Stimulated activated CD4-positive, alpha-beta T cell treated with anti-CD3 and anti-CD28 coated beads, Interleukin-12 subunit alpha, Interleukin-12 subunit beta, amount 100 ng/mL, for 48 hours (primary cell): ENCODE results near the gene SYT3.

ENCODE experiments used
- DNase-seq, 3 donors: peaks; one replicate each; pipeline ENCODE4 v3.0.0-alpha.2; 2020; ENCODE audit warnings: low read depth in 2 of 3, low spot score in 1 of 3

The SYT3 gene, protein sequence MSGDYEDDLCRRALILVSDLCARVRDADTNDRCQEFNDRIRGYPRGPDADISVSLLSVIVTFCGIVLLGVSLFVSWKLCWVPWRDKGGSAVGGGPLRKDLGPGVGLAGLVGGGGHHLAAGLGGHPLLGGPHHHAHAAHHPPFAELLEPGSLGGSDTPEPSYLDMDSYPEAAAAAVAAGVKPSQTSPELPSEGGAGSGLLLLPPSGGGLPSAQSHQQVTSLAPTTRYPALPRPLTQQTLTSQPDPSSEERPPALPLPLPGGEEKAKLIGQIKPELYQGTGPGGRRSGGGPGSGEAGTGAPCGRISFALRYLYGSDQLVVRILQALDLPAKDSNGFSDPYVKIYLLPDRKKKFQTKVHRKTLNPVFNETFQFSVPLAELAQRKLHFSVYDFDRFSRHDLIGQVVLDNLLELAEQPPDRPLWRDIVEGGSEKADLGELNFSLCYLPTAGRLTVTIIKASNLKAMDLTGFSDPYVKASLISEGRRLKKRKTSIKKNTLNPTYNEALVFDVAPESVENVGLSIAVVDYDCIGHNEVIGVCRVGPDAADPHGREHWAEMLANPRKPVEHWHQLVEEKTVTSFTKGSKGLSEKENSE

DNA sequence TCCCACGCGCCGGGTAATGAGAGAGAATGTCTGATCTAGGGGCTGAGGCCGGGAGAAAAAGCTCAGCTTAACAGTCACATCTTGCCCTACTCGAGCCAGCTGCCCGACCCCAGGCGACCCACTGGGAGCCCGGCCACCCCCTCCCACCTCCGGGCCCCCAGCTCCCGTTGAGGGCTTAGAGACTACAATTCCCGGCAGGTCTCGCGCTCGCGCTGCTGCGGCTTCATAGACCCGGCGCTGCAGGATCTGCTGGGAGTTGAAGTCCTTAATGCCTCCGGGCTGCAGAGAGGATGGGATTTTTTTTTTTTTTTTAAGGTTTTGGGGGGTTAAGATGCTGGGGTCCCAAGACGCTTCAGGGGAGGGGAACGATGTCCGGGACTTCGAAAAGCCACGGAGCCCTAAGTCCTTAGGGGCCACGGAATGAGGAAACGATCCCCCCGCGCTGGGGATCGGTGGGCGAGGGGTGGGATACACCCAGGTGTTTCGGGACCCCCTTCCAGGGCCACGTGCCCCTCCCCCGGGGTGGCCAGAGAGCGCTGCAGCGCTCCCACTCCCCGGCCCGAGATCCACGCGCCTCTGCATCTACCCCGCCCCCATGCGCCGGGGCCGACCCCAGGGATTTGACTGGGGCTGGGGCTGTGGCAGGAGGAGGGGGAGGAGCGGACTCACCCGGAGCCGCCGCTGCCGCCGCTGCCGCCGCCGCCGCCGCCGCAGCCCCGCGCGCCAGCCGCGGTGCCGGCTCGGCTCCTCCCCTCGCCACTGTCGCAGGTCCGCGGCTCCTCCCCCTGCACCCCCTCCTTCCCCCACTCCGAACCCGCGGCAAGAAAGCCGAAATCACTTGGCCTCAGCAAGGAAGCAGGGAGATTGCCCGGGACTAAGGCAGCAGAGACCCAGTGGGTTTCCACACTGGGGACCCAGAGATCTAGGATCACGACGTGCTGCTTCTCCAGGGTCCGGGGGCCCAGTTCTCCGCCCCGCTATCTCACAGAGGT is at the start of gene SYT3:
Gene SYT3, minus strand, starts transcription at position 761 of the 992 bp plus-strand sequence. CDS start 2,470 bp downstream, outside the sequence.
- DNase-seq = no peak

DNA sequence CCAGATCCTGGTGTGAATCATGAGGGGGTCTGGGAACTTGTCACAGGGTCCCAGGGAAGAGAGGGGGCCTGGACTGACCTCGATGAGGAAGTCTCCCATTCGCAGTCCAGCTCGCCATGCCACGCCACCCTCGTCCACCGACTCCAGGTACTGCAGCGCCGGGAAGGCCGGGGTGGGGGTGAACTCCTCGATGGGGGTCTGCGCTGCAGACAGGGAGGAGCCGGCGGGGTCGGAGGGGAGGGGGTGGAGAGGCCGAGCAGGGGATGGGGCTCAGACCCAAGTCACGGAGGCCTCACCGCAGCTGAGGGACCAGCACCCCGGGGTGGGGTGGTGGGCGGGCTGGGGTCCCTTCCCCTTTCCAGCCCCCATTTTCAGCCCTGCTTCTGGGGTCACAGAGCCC is 49.1 kb upstream of the SYT3 start:
- no peak for DNase-seq

DNA sequence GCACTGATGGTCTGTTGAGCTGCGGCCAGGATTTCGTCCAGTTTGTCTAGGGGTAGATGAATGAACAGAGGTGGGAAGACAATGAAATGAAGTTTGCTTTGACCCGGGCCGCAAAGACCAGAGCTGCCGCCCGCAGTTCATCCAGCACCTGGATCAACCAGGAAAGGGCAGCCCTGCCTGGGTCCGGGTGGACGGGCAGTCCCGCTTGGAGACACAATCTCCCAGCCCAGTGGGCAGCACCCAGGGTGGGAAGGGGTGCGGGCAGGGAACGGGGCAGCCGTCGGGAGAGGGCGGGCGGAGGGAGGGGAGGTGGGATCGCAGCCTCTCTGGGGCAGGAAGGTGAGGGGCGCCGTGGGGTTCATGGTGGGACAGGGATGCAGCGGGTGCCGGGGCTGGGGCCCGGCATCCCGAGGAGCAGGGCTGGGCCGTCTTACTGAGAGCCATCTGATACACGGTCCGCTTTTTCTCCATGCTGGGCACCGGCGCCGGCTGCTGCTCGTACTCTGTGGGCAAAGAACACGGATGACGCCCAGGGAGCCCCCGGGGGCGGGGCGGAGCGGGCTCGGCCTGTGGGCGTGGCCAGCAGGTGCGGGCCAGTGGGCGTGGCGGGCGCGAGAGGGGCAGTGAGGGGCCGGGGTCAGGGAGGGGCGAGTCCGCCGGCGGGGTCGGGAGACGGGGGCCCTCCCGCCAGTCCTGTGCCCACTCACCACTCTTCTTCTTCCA is 46.8 kb upstream of the SYT3 start:
- DNase-seq = no peak

DNA sequence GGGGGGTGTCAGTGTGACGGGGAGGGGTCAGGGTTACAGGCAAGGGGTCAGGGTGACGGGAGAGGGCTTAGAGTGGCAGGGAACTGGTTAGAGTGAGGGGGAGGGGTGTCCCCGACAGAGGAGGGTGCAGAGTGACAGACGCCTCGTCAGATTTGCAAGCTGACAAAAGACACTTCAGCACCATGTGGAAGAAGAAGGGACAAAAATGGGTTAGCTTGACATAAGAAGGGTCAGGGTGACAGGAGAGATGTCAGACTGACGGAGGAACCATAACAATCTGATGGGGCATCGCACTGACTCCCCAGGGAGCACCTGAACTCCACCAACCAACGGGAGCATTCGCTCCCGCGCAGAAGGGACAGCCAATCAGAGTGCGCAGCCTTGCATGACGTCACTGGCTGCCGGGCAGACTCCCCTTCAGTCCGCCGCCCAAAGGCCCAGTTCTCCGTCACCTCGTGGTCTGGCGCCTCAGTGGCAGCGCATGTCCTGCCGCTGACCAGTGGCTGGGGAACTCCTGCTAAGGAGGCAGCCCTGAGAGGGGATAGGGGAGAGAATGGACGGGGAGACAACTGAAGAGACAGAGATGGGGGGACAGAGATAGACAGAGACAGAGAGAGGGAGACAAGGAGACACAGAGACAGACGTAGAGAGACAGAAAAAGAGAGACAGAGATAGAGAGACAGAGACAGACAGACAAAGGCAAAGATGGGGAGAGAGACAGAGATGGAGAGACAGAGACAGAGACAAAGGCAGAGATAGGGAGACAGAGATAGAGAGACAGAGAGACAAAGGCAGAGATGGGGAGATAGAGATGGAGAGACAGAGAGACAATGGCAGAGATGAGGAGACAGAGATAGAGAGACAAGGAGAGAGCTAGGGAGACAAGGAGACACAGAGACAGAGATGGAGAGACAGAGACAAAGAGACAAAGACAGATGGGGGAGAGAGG is 39.8 kb upstream of the SYT3 start:
- DNase-seq = peak; percentile 63 to 83 (median 74)

DNA sequence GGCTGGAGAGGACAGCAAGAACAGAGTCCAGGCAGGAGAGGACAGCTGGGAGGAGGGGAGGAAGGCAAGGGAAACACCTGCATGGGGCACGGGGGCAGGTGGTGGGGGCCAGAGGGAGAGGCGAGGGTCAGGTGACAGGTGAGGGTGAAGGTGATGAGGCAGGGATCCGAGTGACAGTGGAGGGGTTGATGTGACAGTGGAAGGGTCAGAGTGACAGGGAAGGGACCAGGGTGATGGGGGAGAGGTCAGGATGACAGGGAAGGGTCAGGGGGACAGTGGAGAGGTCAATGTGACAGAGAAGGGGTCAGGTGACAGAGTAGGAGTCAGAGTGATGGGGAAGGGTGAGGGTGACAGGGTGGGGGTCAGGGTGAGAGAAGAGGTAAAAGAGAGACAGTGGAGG is 38.6 kb upstream of the SYT3 start:
- no peak for DNase-seq

DNA sequence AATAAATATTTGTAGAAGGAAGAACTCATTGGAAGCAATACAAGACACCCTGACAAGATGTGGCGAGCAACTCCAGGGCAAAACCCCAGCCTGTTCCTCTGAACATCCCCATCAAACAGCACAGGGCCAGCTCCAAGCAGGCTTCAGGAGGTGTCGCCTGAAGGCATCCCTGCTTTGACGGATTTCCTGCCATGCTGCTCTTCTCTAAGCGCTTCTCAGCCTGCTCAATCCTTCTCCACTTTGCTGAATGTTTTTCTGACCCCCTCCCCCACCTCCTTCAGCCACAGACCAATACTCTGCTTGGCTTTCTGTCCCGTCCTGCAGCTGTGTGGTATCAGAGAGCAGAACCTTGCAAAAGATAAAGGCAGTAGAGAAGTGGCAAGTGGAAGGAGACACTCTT is 38.0 kb upstream of the SYT3 start:
- no peak for DNase-seq

DNA sequence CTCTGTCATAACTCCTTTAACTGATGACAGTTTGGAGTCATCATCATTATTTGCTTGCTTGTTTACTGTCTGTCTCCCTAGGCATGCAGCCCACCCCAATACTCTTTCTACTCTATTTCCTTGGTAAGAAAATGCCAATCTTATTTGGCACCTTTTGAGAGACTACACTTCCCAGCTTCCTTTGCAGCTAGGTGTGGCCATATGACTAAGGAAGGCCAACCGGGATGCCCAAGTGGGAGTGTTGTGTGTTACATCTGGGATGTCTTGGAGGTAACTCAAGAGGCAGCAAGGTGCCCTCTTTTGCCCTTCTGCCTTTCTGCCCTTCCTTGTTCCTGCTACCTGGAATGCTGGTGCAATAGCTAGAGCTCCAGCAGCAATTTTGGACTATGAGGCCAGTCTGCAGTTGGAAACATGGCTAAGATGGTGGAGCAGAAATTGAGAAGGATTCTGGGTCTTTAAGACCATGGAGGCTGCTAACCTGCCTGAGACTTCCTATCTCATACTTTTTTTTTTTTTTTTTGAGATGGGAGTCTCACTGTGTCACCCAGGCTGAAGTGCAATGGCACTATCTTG is 37.0 kb upstream of the SYT3 start:
- no peak for DNase-seq

DNA sequence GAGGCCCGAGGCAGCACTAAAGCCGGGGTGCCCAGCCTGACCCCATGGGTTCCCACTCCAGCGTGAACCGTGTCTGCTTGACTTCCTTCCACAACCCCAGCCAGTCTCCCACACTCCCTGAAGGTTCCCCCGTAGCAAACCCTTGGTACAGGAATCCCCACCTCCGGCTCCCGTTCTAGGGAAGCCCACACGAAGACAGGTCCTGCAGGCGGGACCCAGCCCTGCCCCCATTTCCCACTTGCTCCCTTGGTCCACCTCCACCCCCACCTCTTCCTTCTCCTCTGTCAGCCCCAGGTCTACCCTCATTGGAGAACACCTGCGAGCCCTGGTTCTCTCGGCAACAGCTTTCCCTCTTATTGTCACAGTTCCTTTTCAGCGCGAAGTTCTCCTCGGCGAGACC is 33.4 kb upstream of the SYT3 start:
- no peak for DNase-seq

DNA sequence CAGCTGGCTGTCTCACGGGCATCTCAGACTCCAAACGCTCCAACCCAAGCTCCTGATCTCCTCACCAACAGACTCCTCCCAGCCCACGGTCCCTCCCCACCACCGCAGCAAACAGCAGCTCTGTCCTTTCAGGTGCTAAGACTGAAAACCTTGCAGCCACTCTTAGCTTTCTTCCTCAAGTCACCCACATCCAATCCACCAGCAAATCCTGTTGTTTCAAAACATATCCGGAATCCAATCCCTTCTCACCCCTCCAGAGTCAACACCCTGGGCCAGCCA is 30.4 kb upstream of the SYT3 start:
- DNase-seq = no peak

DNA sequence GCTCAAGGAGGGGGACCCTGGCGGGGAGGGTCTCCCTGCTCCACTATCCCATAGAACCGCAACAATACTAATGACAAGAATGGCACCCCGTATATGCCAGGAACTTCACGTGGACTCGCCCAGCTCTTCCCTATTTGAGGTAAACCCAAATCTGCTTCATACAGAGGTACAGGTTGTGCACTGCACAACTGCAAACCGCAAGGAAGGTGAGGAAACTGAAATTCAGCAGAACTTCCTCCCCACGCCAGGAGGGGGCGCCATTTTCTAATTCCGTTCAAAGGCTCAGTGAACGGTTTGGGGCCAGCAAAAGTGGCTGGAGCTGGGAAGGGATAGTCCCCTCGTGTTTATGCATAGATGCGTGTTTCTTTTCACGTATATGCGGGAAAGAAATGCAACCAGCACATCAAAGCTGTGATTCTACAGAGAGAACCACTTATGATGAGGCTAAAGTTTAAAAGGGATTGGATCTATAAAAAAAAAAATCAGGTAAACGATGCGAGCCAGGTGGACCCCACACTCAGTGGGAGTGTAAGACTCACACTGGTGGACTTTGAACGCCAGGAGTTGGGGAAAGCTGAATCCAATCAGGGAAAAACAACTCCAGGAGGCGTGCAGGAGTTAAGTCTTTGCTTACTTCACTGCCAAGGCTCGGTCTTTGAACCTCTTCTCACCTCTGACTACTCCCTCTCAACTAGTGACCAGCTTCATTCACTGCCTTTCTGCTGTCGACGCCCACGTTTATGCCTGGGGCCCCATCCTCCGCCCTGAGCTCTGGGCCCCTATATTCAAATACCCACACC is 29.8 kb upstream of the SYT3 start:
- DNase-seq = peak; percentile 19 to 45 (median 27)

DNA sequence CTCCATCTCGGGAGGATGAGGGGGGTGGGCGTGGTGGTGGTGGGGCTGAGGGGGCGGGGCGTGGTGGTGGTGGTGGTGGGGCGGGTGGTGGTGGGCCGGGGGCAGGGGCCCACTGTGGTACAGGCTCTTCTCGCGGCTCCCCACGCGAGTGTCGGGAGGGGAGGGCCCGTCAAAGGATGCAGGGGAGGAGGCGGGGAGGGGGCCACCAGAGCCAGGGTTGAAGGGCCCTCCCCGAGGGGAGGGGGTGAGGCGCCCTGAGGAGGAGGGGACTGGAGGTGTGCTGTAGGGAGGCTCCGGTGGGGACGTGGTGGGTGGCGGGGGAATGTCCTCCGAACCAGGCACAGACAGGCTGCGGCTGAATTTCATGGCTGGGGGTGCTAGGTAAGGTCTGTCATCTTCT is 29.2 kb upstream of the SYT3 start:
- DNase-seq = no peak

DNA sequence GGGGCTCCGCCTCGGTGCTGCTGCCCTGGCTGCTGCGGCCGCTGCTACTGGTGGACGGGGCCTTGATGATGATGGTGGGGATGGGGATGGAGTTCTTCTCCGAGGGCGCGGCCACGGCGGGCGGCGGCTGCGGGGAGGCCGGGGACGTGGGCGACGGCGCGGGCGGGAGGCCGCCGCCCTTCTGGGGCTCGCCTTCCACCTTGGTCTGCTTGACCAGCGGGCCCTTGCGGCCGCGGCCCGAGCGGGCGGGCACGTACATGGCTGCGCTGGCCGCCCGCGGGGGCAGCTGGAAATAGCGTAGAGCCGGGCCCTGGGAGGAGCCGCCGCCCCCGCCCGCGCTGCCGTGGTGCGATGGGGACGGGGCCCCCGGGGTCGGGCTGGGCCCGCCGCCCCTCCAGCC is 28.7 kb upstream of the SYT3 start:
- no peak for DNase-seq

DNA sequence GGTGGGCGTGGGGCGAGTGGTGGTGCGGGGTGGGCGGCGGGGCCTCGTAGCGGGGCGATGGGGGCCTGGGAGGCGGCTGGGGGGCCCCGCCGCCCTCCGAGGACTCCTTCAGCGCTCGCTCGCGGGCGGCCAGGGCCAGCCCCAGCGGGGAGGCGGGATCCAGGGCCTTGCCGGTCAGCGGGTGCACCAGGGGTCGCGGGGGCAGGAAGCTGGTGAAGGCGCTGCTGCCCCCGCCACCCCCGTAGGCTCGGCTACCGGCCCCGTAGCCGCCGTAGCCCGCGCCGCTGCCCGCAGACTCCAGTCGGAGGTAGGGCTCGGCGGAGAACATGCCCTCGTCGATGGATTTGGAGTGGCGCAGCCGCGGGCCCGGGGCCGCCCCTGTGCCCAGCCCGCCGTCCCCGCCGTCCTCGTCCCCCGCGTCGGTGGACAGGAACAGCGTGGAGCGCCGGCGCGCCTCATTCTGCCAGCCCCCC is 28.1 kb upstream of the SYT3 start:
- no peak for DNase-seq

DNA sequence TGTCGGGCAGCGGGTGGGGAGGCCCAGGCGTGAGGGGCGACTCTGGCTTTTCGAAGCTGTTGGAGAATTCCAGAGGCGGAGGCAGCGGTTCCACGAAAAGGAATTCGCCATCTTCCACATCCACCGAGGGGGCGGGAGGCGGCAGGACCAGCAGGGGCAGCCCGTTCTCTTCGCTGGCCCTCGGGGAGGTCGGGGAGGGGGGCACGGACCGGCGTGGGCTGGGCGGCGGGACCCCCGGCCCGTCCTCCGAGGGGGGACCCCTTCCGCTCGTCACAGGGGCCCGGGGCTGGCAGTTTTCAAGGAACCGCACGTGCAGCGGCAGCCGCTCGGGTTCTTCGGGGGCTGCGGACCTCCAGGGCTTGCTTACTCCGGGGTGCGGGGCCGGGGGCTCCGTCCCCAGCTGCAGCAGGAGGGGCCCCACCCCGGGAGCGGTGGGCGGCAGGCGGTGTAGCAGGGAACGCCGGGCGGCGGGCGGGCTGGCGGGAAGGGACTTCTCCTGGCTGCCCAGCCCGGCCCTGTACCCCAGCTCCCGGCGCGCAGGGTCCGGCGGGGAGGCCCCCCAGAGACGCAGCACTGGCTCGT is 27.6 kb upstream of the SYT3 start:
- DNase-seq = no peak

DNA sequence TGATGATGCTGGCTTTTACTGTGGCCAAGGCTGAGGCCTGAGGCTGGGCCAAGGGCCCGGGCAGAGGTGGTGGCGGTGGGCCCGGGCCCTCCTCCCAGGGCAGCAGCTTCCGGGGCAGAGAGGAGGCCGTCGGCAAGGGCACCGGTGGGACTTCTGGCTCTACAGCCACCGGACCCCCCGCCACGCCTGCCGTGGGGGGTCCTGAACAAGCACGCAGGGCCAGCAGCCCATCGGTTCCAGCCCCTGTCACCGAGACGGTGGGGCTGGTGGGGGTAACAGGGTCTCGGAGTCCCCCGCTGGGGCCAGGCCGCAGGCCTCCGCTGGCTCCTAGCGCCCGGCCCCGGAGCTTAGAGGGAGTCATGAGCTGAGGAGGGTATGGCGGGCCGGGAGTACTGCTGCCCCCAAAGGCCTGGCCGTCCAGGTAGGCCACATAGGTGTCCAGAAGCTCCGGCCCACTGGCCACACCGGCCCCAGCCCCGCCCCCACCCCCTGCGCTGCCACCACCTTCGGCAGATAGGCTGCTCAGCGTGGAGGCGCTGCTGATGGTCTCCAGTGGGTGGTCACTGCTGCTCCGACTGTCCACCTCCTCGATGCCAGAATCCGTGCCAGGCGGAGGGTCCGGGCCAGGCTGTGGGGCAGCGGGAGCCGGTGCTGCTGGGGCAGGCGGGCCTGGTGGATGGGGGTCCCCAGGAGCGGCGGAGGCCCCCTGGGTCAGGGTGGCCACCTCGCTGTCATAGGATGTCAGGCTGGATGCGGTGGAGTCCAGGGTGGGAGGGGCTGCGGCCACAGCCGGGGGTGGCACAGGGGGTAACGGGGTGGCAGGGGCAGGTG is 26.9 kb upstream of the SYT3 start:
- DNase-seq = no peak

DNA sequence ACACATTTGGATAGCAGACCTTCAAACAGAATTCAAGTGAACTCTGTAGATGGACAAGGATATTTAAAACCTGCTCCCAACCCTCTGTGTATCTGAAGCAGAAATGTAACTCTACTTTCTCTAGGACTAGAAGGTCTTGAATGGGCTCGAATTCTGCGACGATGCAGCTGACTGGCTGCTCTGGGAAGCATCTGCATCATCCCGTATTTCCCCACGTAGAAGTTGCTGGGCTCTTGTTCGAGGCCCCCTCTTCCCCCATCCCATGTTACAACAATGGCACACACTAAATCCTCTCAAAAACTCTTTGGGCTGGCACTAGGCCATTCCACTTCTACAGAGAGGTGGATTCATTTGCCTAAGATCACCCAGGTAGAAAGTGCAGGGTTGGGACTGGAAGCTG is 24.5 kb upstream of the SYT3 start:
- no peak for DNase-seq

DNA sequence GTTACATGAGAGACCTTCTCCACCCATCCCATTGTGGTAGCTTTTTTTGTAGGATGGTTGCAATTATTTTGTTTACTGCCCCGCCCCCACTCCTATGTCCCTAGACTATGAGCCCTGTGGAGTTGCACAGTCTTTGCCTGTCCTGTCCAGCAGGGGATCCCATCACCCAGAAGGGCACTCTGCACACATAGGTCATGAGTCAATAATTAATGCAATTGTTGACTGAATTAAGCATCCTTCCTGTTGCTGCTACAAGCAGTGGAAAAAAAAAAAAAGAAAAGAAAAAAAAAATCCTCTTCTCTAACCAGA is 23.8 kb upstream of the SYT3 start:
- no peak for DNase-seq
